Neural progenitor cell (in vitro differentiated cells): ENCODE measurements around the gene GCAT. TPM values are rescaled to one million over a fixed set of nuclear protein-coding genes. Genes with fewer than 3 reads are reported as not detected.

Source experiments
- DNase-seq: peaks from one replicate; pipeline ENCODE4 v3.0.0-alpha.2; 2016; ENCODE audit warnings: low spot score
- H2AFZ ChIP-seq: fragments of 200-600 bp; sonication (generic); replicated peaks from 2 replicates; pipeline ENCODE4 v1.6.1; 2016; ENCODE audit warnings: antibody characterized with exemption
- H3F3A ChIP-seq: fragments of 200-600 bp; sonication (generic); 2 replicates; pipeline ENCODE4 v1.6.1; 2016; ENCODE audit warnings: antibody characterized with exemption, low read depth
- H3K27ac ChIP-seq: fragments of 200-600 bp; sonication (generic); 2 replicates; pipeline ENCODE4 v1.5.1; 2016; ENCODE audit warnings: mild to moderate bottlenecking
- H3K27me3 ChIP-seq: fragments of 200-600 bp; sonication (generic); 2 replicates; pipeline ENCODE4 v1.6.1; 2016; ENCODE audit warnings: mild to moderate bottlenecking, moderate library complexity
- H3K36me3 ChIP-seq: fragments of 200-600 bp; sonication (generic); 2 replicates; pipeline ENCODE4 v1.5.1; 2016
- H3K4me1 ChIP-seq: fragments of 200-600 bp; sonication (generic); 2 replicates; pipeline ENCODE4 v1.6.1; 2016; ENCODE audit warnings: mixed run types
- H3K4me2 ChIP-seq: fragments of 200-600 bp; sonication (generic); 2 replicates; pipeline ENCODE4 v1.6.1; 2016
- H3K4me3 ChIP-seq: fragments of 200-600 bp; sonication (generic); 2 replicates; pipeline ENCODE4 v1.5.1; 2016
- H3K79me2 ChIP-seq: fragments of 200-600 bp; sonication (generic); 2 replicates; pipeline ENCODE4 v1.6.1; 2016; ENCODE audit warnings: low read depth
- H3K9ac ChIP-seq: fragments of 200-600 bp; sonication (generic); 2 replicates; pipeline ENCODE4 v1.6.1; 2016
- H3K9me3 ChIP-seq: fragments of 200-600 bp; sonication (generic); 2 replicates; pipeline ENCODE4 v1.5.1; 2016; ENCODE audit warnings: low read depth
- H4K20me1 ChIP-seq: fragments of 200-600 bp; sonication (generic); 2 replicates; pipeline ENCODE4 v1.6.1; 2016; ENCODE audit warnings: low read depth
- H3K27ac Mint-ChIP-seq: 3 replicates; pipeline ENCODE4 v1.8.0; 2021; ENCODE audit warnings: mixed read lengths
- H3K27me3 Mint-ChIP-seq: 2 replicates; pipeline ENCODE4 v1.8.0; 2022; ENCODE audit warnings: low read depth, mild to moderate bottlenecking, inconsistent platforms, moderate library complexity, mixed read lengths; ENCODE audit not compliant: insufficient read depth
- H3K36me3 Mint-ChIP-seq: 3 replicates; pipeline ENCODE4 v1.8.0; 2021; ENCODE audit warnings: mixed read lengths
- H3K4me1 Mint-ChIP-seq: 3 replicates; pipeline ENCODE4 v1.8.0; 2021; ENCODE audit warnings: mixed read lengths
- H3K4me3 Mint-ChIP-seq: 3 replicates; pipeline ENCODE4 v1.8.0; 2021; ENCODE audit warnings: mild to moderate bottlenecking, moderate library complexity, mixed read lengths
- H3K9me3 Mint-ChIP-seq: 3 replicates; pipeline ENCODE4 v1.8.0; 2020; ENCODE audit warnings: mixed read lengths
- CTCF ChIP-seq: fragments of 200-600 bp; sonication (generic); IDR thresholded peaks from 2 replicates; pipeline ENCODE4 v1.5.1; 2017; ENCODE audit warnings: antibody characterized with exemption, mild to moderate bottlenecking
- EZH2 ChIP-seq: fragments of 200-600 bp; sonication (generic); IDR thresholded peaks from 2 replicates; pipeline ENCODE4 v1.6.1; 2017; ENCODE audit warnings: antibody characterized with exemption, mild to moderate bottlenecking, moderate library complexity
- EZH2phosphoT487 ChIP-seq: fragments of 200-600 bp; sonication (generic); IDR thresholded peaks from 2 replicates; pipeline ENCODE4 v1.6.1; 2017; ENCODE audit warnings: antibody characterized with exemption
- total RNA-seq: library from RNA; depleted of rRNA; stranded (reverse); fragments of >200 nt; gene quantifications from 2 replicates; pipeline ENCODE4 v1.2.3, GENCODE V29; 2015; ENCODE audit warnings: low replicate concordance

Gene GCAT
- total RNA-seq, 1 donor from 2014 or later = 21.2 TPM

GRCh38 chr22:37775785-37776638 lies 31.7 kb upstream of the GCAT start:
- H3K4me1 Mint-ChIP-seq = peaks cover 16% of the 10 kb centered on the region
- Histone ChIP-seq H3K4me3 (no peak overlapping the region), H3K27me3 (no peaks in the 10 kb centered on the region), H4K20me1 (no peaks in the 10 kb centered on the region), H3K9me3 (no peaks in the 10 kb centered on the region), H2AFZ (no peak overlapping the region), H3K36me3 (no peaks in the 10 kb centered on the region), H3K4me2 (no peak overlapping the region), H3K9ac (no peak overlapping the region), H3K4me1 (peaks cover 10% of the 10 kb centered on the region), H3K79me2 (no peaks in the 10 kb centered on the region), H3F3A (peaks cover 23% of the 10 kb centered on the region), H3K27ac (no peak overlapping the region)
- H3K27ac Mint-ChIP-seq = peak overlapping the region; percentile 90
- TF ChIP-seq EZH2 (no peak), CTCF (no peak), EZH2phosphoT487 (no peak)
- H3K27me3 Mint-ChIP-seq = peaks cover 13% of the 10 kb centered on the region
- H3K4me3 Mint-ChIP-seq = no peak overlapping the region
- DNase-seq = no peak
- no peaks in the 10 kb centered on the region for H3K9me3 Mint-ChIP-seq
- peaks cover 10% of the 10 kb centered on the region for H3K36me3 Mint-ChIP-seq

- Mint-ChIP-seq H3K27ac (no peak overlapping the region), H3K36me3 (peaks cover 10% of the 10 kb centered on the region), H3K4me1 (peaks cover 16% of the 10 kb centered on the region), H3K4me3 (no peak overlapping the region), H3K9me3 (no peaks in the 10 kb centered on the region), H3K27me3 (peaks cover 13% of the 10 kb centered on the region)
- no peaks in the 10 kb centered on the region for H3K9me3 ChIP-seq
- H3K27me3 ChIP-seq = no peaks in the 10 kb centered on the region
- H4K20me1 ChIP-seq = no peaks in the 10 kb centered on the region
- H3F3A ChIP-seq = peaks cover 23% of the 10 kb centered on the region
- H3K79me2 ChIP-seq = no peaks in the 10 kb centered on the region
- H3K4me2 ChIP-seq = no peak overlapping the region
- H3K36me3 ChIP-seq = no peaks in the 10 kb centered on the region
- H3K4me1 ChIP-seq = peaks cover 10% of the 10 kb centered on the region
- no peak overlapping the region for H2AFZ ChIP-seq
- no peak overlapping the region for H3K27ac ChIP-seq
- H3K9ac ChIP-seq = no peak overlapping the region
- H3K4me3 ChIP-seq = no peak overlapping the region
- no peak for TF ChIP-seq CTCF
- no peak for TF ChIP-seq EZH2phosphoT487
- no peak for TF ChIP-seq EZH2
- no peak for DNase-seq
These were observed 31.1 kb upstream of the GCAT start for GRCh38 chr22:37776639-37777005.

GRCh38 chr22:37777122-37777687 lies 30.5 kb upstream of the GCAT start:
- Histone ChIP-seq H3K4me1 (peaks cover 10% of the 10 kb centered on the region), H3K4me2 (no peak overlapping the region), H3K9me3 (no peaks in the 10 kb centered on the region), H3F3A (peaks cover 23% of the 10 kb centered on the region), H4K20me1 (no peaks in the 10 kb centered on the region), H3K27me3 (no peaks in the 10 kb centered on the region), H3K79me2 (no peaks in the 10 kb centered on the region), H3K4me3 (no peak overlapping the region), H3K27ac (no peak overlapping the region), H2AFZ (no peak overlapping the region), H3K36me3 (no peaks in the 10 kb centered on the region), H3K9ac (no peak overlapping the region)
- Mint-ChIP-seq H3K36me3 (peaks cover 10% of the 10 kb centered on the region), H3K9me3 (no peaks in the 10 kb centered on the region), H3K27ac (no peak overlapping the region), H3K4me1 (peaks cover 20% of the 10 kb centered on the region), H3K4me3 (no peak overlapping the region), H3K27me3 (peaks cover 13% of the 10 kb centered on the region)
- DNase-seq = no peak
- no peak for TF ChIP-seq EZH2
- TF ChIP-seq EZH2phosphoT487 = no peak
- TF ChIP-seq CTCF = no peak
